Neural crest cell (in vitro differentiated cells): ENCODE measurements around the gene SEC22C. TPM values are rescaled to one million over a fixed set of nuclear protein-coding genes. Genes with fewer than 3 reads are reported as not detected.

ENCODE experiments used
- DNase-seq: peaks from one replicate; pipeline ENCODE4 v3.0.0; 2021; ENCODE audit warnings: low read depth, mixed read lengths, low spot score
- H3K27ac Mint-ChIP-seq: one replicate; pipeline ENCODE4 v1.8.0; 2021; ENCODE audit warnings: mild to moderate bottlenecking, mixed read lengths; ENCODE audit not compliant: unreplicated experiment
- H3K27me3 Mint-ChIP-seq: 2 replicates; pipeline ENCODE4 v1.8.0; 2021; ENCODE audit warnings: low read depth, mild to moderate bottlenecking, mixed read lengths
- H3K36me3 Mint-ChIP-seq: 2 replicates; pipeline ENCODE4 v1.8.0; 2021; ENCODE audit warnings: low read depth, mild to moderate bottlenecking, mixed read lengths
- H3K4me1 Mint-ChIP-seq: 2 replicates; pipeline ENCODE4 v1.8.0; 2021; ENCODE audit warnings: mixed read lengths
- H3K4me3 Mint-ChIP-seq: one replicate; pipeline ENCODE4 v1.8.0; 2021; ENCODE audit warnings: mild to moderate bottlenecking, mixed read lengths
- H3K9me3 Mint-ChIP-seq: 2 replicates; pipeline ENCODE4 v1.8.0; 2021; ENCODE audit warnings: mixed read lengths
- total RNA-seq: library from RNA; stranded (reverse); gene quantifications from 2 replicates; pipeline ENCODE4 v1.2.1, GENCODE V29; 2021
- TF ChIP-seq, protein P1 (sequence below): fragments of 200-600 bp; sonication (generic); conservative IDR thresholded peaks from 2 replicates; pipeline ENCODE4 v1.5.0; 2021; ENCODE audit warnings: antibody characterized with exemption, mild to moderate bottlenecking

Gene SEC22C
- total RNA-seq, 1 donor from 2014 or later, result 47.8 TPM

DNA sequence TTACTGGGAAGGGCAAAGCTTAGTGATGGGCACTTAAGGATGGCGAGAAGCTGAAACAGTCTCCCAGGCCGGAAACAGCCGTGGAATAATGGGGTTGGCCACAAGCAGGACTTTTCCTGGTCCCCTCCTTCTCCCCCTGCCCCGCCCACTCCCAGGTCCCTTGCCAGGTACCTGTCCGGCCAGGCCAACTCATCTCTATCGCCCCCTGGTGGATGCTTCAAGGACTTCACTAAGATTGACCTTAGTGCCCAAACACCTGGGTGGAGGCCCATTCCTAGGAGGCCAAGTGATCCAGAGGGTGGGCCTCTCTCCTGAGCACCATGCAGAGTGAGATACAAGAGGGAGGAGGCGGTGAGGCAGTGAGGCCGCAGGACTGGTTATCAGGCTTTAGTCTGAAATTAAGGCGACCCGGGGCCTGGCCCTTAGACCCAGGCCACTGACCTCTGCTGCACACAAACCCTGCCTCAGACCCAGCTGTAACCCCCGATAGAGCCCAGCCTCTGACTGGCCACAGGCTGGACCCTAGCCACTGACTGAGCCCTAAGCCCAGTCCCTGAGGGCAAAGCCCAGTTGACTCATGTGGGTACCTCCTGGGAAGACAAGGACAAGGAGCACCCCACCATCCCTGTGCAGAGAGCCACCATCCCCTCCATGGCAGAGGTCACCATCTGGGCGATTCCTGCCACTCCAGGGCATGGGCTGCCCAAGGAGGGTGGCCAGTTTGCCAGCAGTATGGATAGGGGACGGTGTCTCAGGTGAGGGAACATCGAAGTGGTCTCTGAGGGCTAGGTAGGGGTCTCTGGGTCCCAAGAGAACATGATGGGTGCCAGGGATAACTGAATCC is 41.7 kb downstream of the SEC22C start:
- H3K27ac Mint-ChIP-seq, result no peak overlapping the region
- DNase-seq, result peak; percentile 51
- H3K9me3 Mint-ChIP-seq, result no peaks in the 10 kb centered on the region
- H3K4me1 Mint-ChIP-seq, result no peaks in the 10 kb centered on the region
- H3K27me3 Mint-ChIP-seq, result no peaks in the 10 kb centered on the region
- no peaks in the 10 kb centered on the region for H3K36me3 Mint-ChIP-seq
- H3K4me3 Mint-ChIP-seq, result no peak overlapping the region
- TF ChIP-seq, protein P1, sequence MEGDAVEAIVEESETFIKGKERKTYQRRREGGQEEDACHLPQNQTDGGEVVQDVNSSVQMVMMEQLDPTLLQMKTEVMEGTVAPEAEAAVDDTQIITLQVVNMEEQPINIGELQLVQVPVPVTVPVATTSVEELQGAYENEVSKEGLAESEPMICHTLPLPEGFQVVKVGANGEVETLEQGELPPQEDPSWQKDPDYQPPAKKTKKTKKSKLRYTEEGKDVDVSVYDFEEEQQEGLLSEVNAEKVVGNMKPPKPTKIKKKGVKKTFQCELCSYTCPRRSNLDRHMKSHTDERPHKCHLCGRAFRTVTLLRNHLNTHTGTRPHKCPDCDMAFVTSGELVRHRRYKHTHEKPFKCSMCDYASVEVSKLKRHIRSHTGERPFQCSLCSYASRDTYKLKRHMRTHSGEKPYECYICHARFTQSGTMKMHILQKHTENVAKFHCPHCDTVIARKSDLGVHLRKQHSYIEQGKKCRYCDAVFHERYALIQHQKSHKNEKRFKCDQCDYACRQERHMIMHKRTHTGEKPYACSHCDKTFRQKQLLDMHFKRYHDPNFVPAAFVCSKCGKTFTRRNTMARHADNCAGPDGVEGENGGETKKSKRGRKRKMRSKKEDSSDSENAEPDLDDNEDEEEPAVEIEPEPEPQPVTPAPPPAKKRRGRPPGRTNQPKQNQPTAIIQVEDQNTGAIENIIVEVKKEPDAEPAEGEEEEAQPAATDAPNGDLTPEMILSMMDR, result peak; percentile 77

- Mint-ChIP-seq H3K9me3 (no peaks in the 10 kb centered on the region), H3K27ac (no peak overlapping the region), H3K27me3 (no peaks in the 10 kb centered on the region), H3K4me3 (no peak overlapping the region), H3K36me3 (no peaks in the 10 kb centered on the region), H3K4me1 (no peaks in the 10 kb centered on the region)
- DNase-seq, result no peak
- TF ChIP-seq, protein P1, result no peak
These were observed 44.4 kb downstream of the SEC22C start for GRCh38 chr3:42537350-42537749.

DNA sequence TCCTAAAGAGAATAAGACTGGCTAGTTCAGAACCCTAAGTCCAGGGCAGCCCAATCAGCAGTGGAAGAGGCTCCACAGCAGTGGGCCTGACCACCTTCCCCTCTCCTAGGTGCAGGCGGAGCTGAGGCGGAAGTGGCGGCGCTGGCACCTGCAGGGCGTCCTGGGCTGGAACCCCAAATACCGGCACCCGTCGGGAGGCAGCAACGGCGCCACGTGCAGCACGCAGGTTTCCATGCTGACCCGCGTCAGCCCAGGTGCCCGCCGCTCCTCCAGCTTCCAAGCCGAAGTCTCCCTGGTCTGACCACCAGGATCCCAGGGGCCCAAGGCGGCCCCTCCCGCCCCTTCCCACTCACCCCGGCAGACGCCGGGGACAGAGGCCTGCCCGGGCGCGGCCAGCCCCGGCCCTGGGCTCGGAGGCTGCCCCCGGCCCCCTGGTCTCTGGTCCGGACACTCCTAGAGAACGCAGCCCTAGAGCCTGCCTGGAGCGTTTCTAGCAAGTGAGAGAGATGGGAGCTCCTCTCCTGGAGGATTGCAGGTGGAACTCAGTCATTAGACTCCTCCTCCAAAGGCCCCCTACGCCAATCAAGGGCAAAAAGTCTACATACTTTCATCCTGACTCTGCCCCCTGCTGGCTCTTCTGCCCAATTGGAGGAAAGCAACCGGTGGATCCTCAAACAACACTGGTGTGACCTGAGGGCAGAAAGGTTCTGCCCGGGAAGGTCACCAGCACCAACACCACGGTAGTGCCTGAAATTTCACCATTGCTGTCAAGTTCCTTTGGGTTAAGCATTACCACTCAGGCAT is 45.6 kb downstream of the SEC22C start:
- Mint-ChIP-seq H3K27me3 (no peaks in the 10 kb centered on the region), H3K9me3 (no peaks in the 10 kb centered on the region), H3K27ac (no peak overlapping the region), H3K4me3 (no peak overlapping the region), H3K4me1 (no peaks in the 10 kb centered on the region), H3K36me3 (no peaks in the 10 kb centered on the region)
- no peak for DNase-seq
- TF ChIP-seq, protein P1, result peak; percentile 45

GRCh38 chr3:42533161-42533897 is 48.4 kb downstream of the SEC22C start:
- no peaks in the 10 kb centered on the region for H3K9me3 Mint-ChIP-seq
- H3K4me1 Mint-ChIP-seq, result no peaks in the 10 kb centered on the region
- no peak for DNase-seq
- H3K27ac Mint-ChIP-seq, result no peak overlapping the region
- TF ChIP-seq, protein P1, result no peak
- peaks cover 3% of the 10 kb centered on the region for H3K27me3 Mint-ChIP-seq
- no peaks in the 10 kb centered on the region for H3K36me3 Mint-ChIP-seq
- no peak overlapping the region for H3K4me3 Mint-ChIP-seq

DNA sequence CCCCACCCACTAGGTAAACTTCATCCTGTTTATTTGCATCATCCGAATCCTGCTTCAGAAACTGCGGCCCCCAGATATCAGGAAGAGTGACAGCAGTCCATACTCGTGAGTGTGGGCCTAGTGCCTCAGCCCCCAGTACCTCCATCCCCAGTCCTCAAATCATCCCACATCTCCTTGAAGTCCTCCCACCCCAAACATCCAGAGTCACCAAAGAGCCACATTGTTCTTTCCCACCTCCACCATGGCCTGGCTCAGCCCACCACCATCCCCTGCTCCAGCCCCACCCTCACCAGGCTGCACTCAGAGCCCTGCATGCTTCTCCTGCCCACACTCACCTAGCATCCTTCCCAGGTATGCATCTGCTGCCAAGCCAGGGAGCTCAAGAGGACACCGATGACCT is 49.5 kb downstream of the SEC22C start:
- Mint-ChIP-seq H3K4me3 (no peak overlapping the region), H3K36me3 (no peaks in the 10 kb centered on the region), H3K9me3 (no peaks in the 10 kb centered on the region), H3K27me3 (peaks cover 3% of the 10 kb centered on the region), H3K4me1 (no peaks in the 10 kb centered on the region), H3K27ac (no peak overlapping the region)
- TF ChIP-seq, protein P1, result no peak
- DNase-seq, result no peak
